Stimulated activated CD4-positive, alpha-beta T cell treated with anti-CD3 and anti-CD28 coated beads, Interleukin-12 subunit alpha, Interleukin-12 subunit beta, amount 100 ng/mL, for 4 hours (primary cell): ENCODE data around the gene LAD1.

Experiments used
- DNase-seq: peaks from one replicate; pipeline ENCODE4 v3.0.0-alpha.2; 2020

Gene LAD1

DNA sequence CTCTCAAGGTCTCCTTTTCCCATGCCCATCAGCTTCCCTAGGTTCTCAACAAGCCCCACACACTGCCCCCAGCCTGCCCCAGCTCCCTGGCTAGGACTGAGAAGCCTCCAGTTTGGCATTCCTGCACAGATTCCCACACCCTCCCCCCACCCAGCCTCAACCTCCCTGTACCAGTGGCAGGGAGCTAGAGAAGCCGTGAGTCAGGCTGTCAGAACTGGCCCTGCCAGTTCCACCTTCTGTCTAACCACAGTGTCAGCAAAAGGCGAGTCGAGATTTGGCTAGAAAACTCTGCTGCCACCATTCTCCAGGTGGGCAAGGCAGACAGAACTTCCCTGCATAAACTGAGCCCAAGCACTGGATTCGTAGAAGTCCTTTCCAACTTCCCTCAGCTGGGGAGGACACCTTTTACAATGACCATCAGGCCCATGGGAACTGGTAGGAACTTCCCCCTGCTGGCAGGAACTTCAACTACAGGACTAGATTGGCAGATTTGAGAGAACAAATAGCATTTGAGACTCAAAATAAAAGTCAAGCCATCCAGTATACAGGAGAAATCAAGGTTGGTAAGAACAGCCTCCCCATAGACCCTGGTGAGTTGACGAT lies 52.7 kb downstream of the LAD1 start:
- DNase-seq, result no peak

DNA sequence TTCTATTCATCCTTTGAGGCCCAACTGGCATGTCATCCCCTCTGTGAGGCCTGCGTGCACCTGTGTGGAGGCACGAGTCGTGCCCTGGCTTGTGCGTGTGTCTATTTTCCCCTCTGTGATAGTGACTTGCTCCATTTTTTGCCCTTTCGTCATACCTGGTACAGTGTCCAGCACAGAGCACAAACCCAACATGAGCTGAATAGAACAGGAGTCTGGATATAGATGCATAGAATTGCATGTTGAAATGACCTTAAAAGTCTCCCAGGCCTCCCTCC lies 54.1 kb downstream of the LAD1 start:
- DNase-seq, result no peak

DNA sequence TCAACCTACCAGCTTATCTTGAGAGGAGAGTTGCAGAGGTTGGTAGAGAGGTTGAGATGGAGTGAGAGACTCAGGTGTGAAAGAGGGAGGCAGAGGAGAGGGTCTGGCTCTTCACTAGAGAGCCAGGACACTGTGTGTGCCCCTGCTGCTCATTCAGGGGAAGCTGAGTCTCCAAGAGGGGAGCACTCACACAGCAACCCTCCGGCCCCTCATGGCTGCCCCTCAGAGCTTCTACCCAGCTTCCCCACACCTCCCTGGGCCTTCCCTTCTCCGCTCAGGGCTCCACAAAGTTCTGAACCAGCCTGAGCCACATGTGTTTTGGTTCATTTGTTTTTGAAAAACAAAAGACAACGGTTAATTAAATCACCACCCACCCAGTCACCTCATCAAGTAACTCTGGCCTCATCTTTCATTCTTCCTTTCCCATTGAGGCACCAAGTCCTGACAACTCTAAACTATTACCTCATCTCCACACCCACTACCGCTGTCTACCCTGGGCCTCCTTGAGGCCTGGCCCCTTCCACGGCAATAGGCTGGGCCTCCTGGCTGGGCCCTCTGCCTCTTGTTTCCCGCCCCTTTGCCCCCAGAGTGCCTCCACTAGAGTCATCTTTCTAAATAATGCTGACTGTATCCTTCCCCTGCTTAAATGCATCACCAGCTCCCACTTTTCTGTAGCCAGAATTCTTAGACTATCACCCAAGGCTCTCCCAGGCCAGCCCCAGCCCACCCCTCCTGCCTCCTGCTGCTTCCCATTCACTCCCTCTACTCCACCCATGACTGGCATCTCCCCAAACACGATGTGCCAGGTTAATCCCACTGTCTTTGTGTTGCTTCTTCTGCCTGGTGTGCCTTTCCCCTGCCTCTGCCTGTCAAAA lies 54.7 kb downstream of the LAD1 start:
- DNase-seq, result no peak

DNA sequence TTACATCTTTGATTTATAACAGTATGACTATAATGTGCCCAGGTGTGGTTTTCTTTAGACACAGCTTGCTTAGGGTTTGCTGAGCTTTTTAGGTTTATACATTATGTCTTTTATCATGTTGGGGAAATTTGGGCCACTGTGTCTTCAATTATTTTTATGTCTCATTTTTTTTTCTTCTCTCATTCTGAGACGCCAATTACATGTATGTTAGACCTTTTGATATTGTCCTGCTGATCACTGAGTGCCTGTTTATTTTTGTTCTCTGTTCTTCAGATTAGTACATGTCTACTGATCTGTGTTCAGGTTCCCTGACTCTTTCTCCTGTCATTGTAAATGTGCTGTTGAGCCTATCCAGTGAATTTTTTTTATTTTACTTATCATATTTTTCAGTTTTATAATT lies 57.7 kb downstream of the LAD1 start:
- DNase-seq, result no peak

DNA sequence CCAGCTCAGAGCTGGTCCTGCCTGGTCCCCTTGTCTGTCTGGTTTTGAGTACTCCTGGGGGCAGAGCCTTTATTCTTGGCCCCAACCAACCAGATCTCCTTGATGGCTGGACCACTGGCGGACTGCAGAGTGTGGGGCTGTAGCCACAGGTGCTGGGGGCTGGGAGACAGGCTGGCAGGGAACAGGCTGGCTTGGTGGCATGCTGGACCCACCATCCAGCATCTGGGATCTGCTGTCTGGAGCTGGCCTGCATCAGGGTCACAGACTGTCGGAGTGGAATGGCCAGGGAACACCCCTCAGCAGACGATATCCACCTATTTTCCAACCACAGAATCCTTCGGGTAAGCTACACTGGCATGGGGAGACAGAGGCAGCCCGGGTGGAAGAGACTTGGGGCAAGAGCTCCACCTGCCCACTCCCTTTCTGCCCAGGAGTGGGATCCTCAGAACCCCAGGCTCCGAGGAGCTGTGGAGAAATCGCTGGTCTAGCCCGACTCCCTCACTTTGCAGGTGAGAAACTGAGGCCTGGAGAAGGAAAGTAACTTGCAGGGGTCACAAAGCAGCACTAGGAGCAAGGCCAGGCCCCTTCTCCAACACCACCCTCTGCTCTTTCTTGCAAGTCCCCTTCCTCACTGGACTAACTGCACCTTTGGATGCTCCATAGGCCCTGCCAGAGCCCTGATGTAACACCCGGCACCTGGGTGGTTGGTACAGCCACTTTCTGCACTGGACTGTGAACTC lies 62.2 kb downstream of the LAD1 start:
- DNase-seq, result no peak

DNA sequence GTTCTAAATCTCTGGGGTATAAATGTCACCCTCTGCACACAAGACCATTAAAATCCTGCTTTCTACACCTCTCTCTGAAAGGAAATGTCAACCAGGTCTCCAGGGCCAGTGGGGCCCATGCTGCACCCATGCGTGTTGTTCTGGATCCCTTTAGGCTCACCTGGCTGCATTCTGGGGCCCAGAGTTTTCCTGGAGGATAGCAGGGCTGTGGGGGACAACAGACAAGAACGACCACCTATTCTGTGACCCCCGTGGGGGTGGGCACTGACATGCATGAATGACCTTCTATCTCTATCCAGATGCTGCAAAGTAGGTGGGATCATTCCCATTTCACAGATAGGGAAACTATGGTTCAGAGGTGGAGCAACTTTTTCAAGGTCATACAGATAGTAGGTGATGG lies 63.2 kb downstream of the LAD1 start:
- DNase-seq, result no peak

DNA sequence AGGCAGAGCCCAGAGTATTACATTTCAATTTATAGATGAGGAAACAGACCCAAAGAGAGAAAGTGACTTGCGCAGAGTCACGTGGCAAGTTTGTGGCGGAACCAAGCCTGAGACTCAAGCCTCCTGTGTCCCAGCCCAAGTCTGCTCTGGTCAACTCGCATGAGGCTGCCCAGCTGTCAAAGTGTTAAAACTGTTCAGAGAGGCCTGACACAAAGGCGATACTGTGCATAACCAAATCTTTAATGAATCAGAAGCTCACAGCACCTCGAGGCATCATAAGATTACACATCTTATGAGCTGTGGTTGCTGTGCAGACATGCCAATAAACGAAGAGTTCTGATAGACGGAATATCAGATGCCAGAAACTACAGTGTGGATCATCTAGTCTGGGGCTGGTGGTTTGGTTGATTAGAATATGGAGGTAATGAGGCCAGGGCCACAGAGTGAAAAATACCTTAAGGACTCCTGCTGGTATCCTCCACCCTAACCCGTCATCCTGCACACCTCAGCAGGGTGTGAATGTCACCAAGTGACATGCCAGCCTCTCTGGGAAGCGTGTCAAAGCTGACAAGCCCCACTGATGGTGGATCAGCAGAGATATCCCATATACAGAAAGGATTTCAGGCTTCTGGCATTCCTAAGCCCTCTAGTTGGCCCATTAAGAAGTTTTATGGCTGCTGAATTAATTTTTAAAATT lies 63.8 kb downstream of the LAD1 start:
- DNase-seq, result no peak

DNA sequence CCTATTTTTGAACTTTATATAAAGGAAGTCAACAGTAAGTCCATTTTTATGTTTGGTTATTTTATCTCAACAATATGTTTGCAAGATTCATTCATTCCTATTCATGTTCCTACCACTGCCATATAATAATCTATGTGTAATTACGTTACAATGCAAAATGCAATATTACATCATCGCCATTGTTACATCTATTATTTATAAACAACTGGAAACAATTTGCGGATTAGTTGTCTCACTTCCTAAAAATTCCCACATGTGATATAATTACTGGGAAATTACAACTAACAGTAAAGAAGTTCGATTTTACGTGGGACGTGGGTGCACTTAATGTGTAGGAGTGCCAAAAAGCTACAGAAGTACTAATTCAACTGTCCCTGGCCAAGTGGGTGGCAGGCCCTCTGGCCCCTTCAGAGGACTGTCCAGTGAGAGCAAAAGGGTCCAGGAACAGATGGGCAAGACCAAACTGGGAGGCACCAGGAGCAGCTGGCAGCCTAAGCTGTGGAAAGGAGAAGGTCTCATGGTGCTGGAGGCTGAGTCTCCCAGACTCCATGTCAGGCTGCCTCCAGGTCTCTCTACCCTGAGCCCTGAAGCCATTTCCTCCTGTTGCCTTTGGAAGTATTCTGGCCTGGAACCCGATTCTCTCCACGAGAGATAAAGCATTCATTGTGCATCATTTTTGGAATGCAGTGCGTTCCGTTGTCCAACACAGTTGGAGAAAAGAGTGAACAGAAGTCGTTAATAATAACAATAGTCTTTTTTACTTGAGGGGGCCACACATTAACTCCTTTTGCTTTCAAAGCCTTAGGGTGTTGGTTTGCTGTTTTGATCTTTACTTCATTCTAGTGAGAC lies 64.6 kb downstream of the LAD1 start:
- DNase-seq, result no peak

DNA sequence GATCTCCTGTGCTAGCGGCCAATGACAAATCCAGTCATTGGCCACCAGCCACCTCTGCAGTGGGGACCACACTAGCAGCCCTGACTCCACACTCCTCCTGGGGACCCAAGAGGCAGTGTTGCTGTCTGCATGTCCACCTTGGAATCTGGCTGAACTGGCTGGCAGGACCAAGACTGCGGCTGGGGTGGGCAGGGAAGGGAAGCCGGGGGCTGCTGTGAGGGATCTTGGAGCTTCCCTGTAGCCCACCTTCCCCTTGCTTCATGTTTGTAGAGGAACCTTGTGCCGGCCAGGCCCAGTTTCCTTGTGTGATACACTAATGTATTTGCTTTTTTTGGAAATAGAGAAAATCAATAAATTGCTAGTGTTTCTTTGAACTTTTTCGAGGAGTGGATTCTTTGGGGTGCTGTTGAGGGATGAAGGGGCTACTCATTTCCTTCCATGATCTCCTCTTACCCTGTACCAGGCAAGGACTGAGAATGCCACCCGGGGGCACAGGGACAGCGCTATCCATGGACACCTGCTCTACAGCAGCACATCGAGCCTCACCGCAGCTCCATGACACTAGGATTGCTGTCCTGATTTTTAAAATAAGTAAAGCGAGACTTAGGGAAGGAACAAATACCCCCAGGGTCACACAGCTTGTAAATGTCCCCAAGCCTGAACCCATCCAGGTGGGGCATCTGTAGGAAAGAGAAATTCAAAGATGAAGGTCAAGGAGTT lies 66.3 kb downstream of the LAD1 start:
- no peak for DNase-seq

DNA sequence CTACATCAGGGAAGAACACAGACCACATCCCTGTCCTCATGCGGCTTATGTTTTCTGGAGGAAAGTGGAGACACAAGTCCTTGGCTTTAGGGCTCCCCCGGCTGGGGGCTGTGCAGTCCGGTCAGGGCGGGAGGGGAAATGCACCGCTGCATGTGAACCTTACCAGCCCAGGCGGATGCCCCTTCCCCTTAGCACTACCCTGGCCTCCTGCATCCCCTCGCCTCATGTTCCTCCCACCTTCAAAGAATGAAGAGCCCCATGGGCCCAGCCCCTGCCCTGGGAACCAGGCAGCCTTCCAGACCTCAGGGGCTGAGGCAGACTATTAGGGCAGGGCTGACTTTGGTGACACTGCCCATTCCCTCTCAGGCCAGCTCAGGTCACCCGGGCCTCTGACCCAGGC lies 67.1 kb downstream of the LAD1 start:
- DNase-seq, result no peak

DNA sequence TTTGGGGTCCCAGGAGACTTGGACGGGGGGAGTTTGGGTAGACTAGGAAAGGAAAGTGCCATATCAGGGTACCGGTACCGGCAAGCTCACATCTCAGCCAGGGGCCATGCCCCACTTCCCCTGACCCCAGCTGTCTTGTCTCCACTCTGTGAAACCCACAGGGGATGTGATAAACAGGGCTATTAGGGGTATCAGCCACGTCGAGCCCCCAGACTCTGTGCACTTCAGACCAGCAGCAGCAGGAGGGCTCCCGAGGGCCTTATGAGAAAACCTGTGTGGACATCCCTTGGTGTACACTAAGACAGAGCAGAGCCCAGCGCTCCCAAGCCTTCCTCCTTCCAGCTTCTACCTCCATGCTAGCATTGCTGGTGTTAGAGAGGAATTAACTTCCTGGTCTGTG lies 68.0 kb downstream of the LAD1 start:
- DNase-seq, result no peak
